ENCODE data around the gene TMC5.
A peak's percentile ranks its signal among the peaks of the same experiment; 100 is the strongest.

TMC5 gene

DNA sequence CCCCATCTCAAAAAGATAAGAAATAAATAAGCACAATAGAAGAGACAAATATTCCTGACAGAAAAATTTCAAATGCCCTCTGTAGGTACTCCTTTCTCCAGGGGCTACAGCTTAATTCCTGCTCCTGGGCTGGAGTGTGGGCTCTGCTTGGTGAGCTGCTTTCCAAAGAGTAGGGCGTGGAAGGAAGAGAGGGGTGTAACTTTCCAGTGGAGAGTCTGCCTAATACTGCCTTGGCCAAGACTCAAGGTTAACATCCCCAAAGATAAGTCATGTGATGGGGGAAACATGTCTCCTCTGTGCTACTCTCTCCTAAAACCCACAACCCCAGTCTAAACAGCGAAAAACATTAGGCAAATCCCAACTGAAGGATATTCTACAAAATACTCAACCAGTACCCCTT lies 42.7 kb downstream of the TMC5 start:
- no peak for DNase-seq (ENCODE audit: low spot score)

DNA sequence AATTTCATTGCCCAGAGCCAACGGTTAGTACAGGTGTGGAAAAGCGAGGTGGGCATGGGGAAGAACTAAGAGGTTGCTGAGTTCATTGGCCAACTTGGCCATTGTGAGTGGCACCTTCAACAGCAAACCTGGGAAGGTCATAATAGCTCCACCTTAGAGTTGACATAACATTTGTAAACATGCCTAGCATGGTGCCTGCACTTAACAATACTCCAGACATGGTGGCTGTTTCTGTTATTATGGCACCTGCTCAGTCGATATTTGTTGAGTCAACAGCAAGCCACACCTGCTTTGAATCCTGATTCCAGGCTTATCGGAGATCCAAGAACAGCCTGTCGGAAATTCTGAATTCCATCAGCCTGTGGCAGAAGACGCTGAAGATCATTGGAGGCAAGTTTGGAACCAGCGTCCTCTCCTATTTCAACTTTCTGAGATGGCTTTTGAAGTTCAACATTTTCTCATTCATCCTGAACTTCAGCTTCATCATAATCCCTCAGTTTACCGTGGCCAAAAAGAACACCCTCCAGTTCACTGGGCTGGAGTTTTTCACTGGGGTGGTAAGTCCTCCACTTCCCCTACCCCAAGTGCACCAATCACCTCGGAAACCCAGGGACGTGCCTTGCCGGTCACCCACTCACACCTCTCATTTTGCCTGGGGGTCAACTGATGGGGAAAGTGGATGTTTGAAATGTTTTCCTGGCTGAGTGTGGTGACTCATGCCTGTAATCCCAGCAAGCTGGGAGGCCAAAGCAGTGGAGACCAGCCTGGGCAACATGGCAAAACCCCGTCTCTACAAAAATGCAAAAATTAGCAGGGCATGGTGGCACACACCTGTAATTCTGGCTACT lies 46.0 kb downstream of the TMC5 start:
- no peak for DNase-seq (ENCODE audit: low spot score)

DNA sequence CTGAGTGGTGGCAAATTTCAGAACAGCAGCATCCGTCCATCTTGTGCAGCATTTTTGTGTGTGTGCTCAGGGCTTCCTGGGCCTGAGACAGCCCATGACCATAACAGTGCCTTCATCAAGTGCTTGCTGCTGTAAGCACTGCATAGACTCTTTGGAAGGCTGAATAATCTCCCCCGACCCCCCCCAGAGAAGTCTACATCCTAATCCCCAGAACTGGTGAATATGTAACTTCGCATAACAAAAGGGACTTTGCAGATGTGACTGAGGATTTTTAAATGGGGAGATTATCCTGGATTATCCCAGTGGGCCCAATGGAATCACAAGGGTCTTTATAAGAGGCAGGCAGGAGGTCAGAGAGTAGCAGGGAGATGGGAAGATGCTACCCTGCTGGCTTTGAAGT lies 50.6 kb downstream of the TMC5 start:
- DNase-seq (ENCODE audit: low spot score), result no peak

DNA sequence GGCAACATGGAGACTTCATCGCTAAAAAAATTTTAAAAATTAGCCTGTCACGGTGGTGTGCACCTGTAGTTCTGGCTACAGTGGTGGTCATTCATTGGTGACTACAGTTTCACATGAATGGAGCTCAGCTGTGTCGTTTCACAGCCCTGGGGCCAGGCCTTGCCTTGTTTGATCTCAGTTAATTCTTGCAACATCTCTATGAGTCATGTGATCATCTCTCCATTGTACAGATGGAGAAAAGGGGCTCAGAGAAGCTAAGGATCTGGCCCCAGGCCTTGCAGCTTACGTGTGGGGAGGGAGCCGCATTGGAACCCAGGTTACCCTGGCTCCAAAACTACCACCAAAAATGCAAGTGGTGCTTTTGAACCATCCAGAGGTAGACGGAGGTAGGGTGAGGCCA lies 54.8 kb downstream of the TMC5 start:
- peak; percentile 22 for DNase-seq (ENCODE audit: low spot score)

DNA sequence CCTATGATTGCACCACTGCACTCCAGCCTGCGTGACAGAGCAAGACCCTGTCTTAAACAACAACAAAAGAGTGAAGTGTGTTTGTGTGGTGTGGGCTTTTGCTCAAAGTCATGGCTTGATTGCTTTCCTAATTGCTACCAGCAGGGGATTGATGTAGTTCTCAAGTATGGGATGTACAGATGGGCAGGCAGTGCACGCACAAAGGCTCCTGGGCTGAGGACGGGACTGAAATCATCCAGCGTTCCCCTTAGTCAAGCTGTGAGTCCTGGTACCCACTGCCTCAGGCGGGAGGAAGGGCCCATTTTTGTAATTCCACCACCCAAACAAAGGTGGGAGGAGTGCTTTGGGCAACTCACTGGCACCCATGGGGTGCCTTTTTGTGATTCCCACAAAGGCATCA lies 56.9 kb downstream of the TMC5 start:
- no peak for DNase-seq (ENCODE audit: low spot score)

DNA sequence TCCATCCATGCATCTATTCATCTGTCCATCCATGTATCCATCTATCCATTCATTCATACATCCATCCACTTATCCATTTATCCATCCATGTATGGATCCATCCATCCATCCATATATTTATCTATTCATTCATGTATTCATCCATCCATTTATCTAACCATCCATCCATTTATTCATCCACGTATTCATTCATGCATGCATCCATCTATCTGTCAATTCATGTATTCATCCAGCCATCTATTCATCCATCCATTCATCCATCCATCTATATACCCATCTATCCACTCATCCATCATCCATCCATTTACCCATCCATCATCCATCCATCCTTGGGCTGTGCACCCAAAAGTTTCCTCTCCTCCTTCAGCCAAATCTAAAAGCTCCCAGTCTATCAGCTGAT lies 60.8 kb downstream of the TMC5 start:
- DNase-seq (ENCODE audit: low spot score), result no peak

DNA sequence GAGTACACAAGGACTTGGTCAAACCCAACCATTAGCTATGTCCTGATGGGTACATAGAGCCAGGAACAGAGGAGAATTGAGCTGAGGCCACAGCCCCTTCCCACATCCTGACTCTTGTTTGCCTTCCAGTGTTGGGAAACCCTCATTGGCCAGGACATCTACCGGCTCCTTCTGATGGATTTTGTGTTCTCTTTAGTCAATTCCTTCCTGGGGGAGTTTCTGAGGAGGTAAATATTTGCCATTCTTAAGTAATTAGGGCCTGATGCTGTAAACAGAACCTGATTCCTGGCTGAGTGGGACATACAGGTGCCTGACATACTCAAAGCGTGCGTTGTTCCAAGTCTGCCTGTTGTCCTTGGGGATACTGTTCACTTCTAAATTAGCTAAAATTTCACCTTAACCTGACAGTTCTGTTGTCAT lies 61.6 kb downstream of the TMC5 start:
- no peak for DNase-seq (ENCODE audit: low spot score)

DNA sequence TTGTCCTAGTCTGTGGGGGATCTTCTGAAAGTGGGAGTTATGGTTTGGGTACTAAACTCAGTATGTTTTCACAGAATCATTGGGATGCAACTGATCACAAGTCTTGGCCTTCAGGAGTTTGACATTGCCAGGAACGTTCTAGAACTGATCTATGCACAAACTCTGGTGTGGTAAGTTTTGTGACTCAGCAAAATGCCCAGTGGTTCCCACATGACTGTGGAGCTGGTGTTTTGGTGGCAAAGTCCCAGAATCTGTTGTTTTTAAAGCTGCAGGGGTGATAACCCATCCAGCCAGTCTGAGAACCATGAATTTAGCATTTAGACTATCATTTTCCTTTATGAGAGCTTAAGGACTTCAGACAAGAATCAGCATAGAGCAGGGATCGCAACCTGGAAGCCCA lies 63.6 kb downstream of the TMC5 start:
- DNase-seq (ENCODE audit: low spot score), result no peak

DNA sequence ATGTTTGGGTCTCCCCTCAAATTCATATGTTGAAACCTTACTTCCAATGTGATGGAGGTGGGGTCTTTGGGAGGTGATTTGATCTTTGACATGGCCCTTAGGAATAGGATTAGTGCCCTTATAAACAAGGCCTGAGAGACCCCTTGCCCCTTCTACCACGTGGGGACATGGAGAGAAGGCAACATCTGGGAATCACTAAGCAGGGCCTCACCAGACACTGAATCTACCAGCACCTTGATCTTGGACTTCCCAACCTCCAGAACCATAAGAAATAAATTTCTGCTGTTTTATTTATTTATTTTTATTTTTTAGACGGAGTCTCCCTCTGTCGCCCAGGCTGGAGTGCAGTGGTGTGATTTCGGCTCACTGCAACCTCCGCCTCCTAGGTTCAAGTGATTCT lies 64.1 kb downstream of the TMC5 start:
- no peak for DNase-seq (ENCODE audit: low spot score)

DNA sequence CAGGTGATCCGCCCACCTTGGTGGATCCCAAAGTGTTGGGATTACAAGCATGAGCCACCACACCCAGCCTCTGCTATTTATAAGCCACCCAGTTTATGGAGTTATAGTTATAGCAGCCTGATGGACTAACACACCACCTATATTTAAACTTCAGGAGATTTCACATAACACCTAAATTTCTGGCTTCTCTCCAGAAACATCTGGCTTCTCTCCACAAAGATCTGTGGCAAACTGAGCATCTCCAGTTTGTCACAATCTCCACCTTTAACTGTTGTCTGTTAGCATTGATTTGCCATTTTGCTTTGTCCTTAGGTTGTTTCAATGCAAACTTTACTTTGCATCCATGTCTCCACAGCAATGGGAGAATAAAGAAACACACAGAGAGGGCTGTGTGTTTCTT lies 64.6 kb downstream of the TMC5 start:
- DNase-seq (ENCODE audit: low spot score), result no peak

DNA sequence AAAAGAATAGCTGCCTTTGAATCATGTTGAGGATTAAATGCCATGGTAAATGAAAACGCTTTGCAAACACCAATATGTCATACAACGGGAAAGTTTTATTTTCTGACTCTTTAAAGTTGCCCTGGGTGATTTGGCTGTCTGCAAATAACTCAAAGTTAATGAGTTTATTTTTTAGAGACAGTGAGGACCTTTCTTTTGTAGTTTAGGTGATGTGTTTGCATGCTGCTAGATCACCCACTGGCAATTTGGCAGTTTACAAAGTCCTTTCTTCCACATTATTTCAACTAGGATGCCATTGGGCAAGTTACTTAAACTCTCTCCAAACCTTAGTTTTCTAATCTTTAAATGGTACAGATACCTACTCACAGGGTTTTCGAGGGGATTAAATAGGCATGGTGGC lies 66.4 kb downstream of the TMC5 start:
- DNase-seq (ENCODE audit: low spot score), result no peak

DNA sequence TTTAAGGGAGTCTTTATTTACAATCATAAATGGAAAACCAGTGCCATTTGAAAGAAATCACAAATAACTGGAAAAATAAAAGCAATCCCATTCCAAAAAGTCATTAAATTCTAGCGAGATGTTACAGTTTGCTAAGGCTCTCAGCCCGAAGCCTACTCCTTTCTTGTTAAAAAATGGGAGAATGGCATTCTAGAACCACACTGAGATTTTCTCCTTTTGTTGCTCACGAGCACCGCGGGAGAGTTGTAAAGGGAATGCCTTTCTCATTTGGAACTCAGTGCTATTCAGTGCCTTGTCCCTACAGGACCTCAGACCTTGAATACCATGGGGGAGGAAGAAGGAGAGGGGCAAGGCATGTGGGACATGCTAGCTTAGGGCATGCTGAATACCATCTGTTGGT lies 67.9 kb downstream of the TMC5 start:
- no peak for DNase-seq (ENCODE audit: low spot score)

DNA sequence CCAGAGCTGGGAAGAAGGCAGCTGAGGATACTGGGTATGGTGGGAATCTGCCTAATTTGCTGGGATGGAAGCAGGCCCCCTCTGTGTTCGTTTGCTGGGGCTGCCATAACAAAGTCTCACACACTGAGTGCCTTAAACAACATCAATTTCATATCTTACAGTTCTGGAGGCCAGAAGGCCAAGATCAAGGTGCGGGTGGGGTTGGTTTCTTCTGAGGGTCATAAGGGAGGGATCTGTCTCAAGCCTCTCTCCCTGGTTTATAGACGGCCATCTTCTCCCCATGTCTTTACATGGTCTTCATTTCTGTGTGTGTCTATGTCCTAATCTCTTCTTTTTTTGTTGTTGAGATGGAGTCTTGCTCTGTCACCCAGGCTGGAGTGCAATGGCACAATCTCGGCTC lies 68.4 kb downstream of the TMC5 start:
- no peak for DNase-seq (ENCODE audit: low spot score)

DNA sequence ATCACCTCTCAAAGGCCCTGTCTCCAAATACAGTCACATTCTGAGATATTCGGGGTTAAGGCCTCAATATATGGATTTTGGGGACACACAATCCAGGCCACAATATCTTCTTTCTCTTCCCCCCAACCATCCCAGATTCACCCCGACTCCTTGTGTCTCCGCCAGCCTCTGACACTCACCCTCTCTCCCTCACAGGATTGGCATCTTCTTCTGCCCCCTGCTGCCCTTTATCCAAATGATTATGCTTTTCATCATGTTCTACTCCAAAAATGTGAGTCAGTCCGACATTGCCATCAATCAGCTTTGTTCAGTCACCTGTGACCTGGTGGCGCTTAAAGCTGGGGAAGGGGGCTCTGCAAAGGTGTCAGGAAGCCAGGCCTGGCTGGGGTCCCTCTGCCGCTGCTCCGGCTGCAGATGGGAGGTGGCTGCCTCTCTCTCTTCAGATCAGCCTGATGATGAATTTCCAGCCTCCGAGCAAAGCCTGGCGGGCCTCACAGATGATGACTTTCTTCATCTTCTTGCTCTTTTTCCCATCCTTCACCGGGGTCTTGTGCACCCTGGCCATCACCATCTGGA lies 69.2 kb downstream of the TMC5 start:
- no peak for DNase-seq (ENCODE audit: low spot score)

DNA sequence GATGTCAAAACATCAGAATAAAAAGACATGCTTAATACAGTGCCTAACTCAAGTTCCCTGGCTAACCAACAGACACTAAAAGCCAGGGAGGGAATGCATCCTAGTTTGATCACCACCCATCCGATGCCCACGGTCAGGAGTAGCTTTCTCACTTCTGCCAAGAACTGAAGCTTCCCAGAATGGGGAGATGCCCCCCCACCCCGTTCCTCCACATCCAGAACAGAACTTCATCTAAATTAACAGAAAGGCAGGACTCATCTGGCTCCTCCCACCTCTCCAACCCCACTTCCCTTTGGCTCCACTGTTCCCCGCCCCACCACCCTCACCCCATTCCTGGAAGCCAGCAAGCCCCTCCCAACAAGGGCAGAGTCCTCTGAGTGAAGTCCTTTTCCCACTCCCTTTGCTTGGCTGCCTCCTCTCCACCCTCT lies 70.5 kb downstream of the TMC5 start:
- no peak for DNase-seq (ENCODE audit: low spot score)

DNA sequence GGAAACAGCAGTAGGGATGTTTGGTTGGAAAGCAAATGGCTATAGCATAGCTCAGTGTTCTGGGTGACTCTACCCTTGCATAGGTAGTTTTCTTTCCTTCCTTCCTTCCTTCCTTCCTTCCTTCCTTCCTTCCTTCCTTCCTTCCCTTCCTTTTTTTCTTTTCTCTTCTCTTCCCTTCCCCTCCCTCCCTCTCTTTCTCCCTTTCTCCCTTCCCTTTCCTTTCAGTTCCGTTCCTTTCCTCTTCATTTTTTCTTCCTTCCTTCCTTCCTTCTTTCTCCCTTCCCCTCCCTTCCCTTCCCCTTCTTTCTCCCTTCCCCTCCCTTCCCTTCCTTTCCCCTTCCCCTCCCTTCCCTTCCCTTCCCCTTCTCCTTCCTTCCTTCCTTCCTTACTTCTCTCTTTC lies 72.9 kb downstream of the TMC5 start:
- no peak for DNase-seq (ENCODE audit: low spot score)

DNA sequence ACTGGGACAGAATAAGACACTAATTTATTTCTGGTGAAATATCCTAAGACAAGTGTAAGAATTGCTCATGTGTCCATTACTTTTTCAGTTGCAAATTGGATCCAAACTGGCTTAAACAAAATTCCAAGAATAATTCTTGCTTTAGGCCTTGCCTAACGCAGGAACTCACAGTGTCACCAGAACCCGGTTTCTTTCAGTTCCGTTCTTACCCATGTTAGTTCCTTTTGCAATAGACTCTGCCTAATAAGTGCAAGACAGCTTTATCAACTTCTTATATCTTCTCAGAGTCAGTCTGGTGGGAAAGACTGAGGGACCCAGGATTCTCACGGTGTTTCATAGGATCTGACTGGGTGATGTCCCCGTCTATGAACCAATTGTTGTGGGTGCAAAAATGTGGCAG lies 79.5 kb downstream of the TMC5 start:
- DNase-seq (ENCODE audit: low spot score), result no peak

DNA sequence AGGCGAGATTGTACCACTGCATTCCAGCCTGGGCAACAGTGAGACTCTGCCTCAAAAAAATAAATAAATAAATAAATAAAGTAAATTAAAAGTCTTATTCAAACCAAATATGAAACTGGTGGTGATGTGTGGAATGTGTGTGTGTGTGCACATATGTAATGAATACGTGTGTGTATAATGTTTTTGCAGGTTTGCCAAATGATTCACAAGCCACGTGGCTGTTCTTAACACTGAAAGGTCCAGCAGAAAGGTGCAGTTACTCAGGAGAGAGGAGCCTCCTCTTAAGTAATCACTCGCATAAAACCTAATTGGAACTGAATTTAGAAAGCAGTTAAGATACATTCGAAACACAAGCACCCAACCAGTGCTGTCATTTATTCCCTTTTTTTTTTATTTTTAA lies 81.3 kb downstream of the TMC5 start:
- DNase-seq (ENCODE audit: low spot score), result no peak

DNA sequence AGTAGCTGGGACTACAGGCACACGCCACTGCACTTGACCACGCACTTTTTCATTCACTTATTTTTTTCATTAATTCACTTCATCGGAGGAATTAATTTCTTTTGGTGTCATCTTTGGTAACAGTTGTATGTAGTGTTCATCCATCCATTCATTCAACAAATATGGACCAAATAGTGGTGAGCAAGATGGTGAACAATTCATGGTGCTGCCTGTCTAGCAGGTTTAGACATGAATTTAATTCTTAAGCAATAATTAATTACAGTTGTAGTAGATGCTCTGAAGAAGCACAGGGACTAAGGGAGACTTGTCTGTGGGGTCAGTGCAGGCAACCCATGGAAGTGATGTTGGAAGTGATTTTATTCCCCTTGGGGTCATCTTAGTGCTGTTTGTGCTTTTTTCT lies 81.8 kb downstream of the TMC5 start:
- DNase-seq (ENCODE audit: low spot score), result no peak

DNA sequence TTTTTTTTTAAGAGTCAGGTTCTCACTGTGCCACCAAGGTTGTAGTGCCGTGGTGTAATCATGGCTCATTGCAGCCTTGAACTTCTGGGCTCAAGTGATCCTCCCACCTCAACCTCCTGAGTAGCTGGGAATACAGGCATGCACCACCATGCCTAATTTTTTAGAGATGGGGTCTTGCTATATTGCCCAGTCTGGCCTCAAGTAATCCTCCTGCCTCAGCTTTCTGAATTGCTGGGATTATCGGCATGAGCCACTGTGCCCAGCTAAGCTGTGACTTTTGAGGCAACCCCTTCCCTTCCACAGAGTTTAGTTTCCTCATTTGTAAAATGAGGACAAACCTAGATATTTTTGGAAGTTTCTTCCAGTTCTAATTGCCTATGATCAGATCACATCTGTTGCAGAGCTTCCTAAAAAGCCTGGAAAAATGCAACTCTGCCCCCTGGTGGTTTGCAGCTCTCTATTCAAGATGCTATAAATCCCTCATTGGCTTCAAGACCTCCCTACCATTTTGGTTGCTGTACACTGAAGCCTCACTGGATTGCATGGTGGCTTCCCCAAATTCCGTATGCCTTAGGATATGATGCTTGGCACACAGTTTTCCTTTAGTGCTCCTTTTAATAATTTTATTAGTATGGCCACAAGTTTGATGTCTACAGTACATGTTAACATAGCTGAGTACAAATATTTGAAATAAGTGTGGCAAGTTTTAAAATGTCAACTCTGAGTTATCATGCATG lies 84.9 kb downstream of the TMC5 start:
- DNase-seq (ENCODE audit: low spot score), result peak; percentile 74

DNA sequence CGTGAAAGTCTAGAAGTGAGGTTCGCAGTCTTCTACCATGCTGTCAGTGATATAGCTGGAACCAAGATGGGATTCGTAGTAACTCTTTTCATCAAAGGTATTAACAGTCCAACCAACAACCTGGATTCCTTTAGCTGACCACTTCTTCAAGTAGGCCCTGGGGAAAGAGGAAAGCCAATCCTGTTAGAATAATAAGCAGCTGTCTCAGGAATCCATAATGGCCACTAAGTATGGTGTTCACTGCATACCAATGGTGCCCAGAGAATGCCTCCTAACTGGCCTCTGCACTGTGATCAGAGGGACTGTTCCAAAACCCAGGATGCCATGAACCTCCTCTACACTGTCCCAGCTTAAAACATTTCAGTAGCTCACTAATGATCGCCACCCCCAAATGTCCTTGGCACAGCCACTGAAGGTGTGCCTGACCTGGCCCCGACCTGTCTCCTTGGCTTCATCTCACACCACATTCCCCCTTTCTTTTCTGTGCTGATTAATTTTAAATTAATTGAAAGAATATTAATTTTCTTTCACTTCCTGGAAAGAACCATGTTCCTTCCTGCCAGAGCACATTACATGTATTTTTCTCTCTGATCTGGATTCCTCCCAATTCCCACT lies 85.9 kb downstream of the TMC5 start:
- DNase-seq (ENCODE audit: low spot score), result no peak

DNA sequence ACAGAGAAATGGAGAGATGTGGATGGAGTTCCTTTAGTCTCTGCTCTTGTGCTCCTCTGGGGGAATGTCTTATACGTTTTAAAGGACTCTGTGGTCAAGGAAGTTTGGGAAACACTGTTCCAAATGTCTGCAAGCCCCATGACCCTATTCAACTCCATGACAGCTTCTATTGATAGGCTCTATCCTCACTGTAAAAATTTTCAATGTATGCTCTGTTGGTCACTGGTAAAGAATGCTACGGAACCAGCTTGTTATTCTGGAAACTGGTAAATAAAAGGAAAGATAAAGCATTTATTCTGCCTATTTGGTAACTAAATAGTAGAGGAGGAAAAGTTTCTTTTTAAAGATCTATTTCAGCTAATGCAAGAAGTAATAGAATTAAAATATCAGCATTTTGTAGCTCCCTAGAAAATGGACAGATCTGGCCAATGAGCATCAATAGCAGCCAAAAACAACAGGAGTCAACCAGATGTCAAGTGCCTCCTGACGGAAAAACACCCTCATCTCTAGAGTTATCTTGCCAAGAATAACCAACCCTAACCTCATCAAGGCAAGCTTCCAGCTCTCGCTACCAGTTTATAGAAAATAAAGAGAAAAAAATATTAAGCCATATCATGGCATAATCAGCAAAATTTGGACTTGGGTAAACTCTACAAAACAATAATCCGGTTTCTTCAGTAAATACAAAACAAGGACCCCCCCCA lies 88.1 kb downstream of the TMC5 start:
- no peak for DNase-seq (ENCODE audit: low spot score)
